ENCODE results near the gene HDAC4.

DNA sequence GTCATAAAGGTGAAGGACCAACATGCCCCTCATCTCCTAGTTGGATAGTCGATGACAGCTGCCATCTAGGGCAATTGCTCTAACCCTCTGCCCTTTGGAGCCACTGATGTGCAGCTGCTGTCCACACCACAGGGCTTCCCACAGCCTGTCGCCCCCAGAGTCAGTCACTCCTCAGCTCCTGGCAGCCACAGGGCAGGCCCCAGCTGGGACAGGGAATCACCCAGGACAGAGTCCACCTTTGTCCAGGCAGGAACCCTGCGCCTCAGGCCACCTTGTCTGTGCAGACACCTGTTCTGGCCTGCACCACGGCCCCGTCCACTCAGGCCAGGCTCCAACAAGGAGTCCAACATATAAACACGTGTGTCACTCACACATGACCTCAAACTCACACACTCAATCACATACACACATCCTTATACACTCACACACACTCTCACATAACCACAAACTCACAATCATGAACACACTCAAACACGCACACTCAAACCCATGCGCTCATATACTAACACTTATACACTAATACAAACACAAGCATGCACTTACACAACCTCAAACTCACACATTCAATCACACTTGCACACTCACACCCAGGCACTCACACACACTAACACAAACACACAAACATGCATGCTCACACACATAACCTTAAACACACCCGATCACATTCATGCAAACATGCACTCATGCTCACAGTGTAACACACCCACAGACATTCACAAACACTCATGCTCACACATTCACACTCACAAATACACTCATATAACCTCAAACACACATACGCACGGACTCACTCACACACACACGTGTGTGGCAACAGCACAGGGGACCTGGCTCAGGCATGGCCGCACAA, 29.7 kb downstream of the HDAC4 start:
- TF ChIP-seq, protein P1, sequence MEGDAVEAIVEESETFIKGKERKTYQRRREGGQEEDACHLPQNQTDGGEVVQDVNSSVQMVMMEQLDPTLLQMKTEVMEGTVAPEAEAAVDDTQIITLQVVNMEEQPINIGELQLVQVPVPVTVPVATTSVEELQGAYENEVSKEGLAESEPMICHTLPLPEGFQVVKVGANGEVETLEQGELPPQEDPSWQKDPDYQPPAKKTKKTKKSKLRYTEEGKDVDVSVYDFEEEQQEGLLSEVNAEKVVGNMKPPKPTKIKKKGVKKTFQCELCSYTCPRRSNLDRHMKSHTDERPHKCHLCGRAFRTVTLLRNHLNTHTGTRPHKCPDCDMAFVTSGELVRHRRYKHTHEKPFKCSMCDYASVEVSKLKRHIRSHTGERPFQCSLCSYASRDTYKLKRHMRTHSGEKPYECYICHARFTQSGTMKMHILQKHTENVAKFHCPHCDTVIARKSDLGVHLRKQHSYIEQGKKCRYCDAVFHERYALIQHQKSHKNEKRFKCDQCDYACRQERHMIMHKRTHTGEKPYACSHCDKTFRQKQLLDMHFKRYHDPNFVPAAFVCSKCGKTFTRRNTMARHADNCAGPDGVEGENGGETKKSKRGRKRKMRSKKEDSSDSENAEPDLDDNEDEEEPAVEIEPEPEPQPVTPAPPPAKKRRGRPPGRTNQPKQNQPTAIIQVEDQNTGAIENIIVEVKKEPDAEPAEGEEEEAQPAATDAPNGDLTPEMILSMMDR (conservative IDR thresholded peaks at IDR 0.05; ENCODE audit: low read length), result no peak
- TF ChIP-seq EZH2phosphoT487 (IDR thresholded peaks at IDR 0.05; ENCODE audit: borderline replicate concordance), result no peak

All from Loucy (cell line).